CD4-positive, alpha-beta T cell treated with Interleukin-10 for 1 hour (primary cell): Measurements from ENCODE around the gene ADAMTS2.

ENCODE experiments used
- DNase-seq: peaks from one replicate; pipeline ENCODE4 v3.0.0-alpha.2; 2020

The ADAMTS2 gene

DNA sequence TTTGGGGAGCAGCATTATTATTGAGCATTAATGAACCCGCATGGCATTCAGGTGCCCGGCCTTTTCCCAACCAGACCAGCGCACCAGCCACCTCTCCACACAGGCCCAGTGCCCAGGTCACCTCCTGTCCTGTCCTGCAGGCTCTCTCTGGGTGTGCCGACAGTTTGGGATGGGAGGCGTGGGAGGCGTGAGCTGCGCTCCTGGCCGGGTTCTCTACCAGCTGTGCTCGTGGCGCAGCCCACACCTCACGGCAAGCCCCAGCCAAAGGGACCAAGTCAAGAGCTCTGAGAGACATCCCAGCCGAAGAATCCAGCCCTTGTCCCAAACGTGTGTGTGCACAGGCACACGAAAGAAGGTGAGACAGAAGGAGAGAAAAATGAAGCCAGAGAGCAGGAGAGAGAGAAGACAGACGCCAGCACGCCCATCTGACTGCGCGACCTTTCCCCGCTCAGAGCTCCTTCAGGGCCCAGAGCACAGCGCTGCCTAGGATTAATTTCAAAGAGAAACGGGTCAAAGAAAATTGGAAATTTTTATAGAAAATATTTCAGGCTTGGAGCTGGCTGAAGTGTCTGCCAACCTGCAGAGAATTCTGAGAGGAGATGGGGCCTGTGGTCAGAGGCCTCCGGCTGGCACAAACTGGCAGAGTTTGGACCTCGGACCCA is 81.7 kb downstream of the ADAMTS2 start:
- DNase-seq, result no peak

DNA sequence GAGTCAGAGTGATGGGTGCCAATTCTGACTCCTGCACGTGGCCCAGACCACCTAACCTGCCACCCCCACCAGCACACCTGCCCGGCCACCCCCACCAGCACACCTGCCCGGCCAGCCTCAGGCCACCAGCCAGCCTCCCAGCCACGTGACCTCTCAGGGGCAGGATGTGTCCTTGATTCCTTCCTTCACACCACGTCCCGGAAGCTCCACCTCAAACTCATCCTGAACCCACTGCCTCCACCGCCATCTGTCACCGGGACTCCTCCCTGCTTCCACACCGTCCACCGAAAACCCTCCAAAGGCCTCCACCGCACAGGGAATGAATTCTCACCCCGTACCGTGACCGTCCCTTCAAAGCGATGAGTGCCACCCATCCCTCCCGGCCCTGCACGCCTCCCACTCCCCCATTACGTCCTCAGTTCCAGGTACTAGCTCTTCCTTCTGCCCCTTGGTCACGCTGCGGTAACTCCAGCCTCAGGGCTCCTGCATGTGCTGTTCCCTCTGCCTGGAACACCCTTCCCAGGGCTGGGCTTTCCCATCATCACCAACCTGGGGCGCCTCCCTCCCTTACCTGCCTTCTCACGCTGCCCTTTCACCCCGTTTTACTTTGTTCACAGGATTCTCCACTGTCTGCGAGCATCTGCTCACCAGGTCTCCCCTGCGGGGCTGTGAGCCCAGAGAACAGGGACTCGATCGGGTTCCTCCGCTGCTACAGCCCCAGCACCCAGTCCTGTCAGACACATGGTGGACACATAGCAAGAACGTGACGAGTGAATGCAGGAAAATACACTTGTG is 82.9 kb downstream of the ADAMTS2 start:
- no peak for DNase-seq

DNA sequence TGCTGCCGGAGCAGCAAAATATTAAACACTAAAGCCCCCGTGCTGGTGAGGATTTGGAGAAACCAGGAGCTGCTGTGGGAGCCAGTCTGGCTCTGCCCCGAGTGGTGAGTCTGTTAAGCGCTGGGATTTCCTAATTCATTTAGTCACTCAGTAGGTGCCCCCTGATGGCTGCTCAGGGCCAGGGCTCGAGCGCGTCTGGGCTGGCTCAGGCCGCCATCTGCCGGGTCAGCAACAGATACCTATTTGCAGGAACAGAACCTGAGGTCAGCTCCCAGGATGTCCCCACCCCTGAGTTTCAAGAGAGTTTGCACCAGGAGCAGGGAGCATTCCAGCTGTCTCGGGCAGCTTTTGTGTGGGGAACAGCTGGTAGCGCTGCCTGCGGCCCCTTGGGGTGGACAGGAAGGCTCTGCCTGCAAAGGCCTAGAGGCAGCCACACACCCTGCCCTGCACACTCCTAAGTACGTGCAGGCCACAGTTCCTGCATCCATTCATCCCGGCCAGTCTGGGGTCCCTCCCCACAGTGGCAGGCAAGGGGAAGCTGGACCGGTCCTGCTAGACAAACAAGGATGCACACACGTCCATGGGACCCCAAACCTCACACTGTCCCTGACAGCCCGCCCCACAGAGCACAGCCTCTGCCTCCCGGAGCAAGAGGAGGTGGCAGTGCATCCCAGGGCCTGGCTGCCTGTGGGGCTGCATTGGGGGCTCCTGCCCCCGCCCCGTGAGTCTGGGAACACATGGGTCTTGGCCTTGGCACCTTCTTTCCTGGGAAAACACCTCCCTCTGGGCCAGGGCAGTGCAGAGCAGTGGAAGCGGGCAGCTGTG is 83.7 kb downstream of the ADAMTS2 start:
- no peak for DNase-seq

DNA sequence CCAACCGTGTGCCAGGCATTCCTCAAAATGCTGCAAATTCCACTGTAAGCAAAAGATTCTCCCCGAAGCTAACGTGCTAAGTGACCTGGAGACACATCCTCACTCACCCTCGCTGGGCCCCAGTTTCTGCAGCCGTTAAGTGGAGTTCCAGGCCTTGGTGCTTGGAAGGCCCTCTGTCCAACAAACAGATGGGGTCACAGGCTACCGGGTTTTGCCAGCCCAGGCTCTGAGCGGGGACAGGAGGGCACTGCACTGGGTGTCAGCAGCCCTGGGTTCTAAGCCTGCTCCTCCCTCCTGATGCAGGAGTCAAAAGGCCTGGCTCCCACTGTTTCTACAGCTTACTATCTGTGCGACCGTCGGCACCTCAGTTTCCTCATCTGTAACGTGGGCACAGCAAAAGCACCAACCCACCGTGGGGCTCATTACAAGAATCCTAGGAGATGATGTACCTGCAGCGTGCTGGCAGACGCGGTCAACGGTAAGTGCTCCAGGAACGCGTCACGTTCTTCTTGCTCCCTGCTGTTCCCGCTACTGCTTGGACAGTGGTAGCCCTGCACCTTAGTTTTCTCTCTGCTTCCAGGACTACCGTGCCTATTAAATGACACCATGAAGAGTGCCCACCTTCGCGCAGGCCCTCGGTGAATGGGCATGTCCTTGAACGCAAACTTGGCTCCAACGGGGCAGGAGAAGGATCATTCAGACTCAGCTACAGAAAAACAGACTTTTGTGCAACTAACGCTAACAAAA is 84.8 kb downstream of the ADAMTS2 start:
- DNase-seq, result no peak

DNA sequence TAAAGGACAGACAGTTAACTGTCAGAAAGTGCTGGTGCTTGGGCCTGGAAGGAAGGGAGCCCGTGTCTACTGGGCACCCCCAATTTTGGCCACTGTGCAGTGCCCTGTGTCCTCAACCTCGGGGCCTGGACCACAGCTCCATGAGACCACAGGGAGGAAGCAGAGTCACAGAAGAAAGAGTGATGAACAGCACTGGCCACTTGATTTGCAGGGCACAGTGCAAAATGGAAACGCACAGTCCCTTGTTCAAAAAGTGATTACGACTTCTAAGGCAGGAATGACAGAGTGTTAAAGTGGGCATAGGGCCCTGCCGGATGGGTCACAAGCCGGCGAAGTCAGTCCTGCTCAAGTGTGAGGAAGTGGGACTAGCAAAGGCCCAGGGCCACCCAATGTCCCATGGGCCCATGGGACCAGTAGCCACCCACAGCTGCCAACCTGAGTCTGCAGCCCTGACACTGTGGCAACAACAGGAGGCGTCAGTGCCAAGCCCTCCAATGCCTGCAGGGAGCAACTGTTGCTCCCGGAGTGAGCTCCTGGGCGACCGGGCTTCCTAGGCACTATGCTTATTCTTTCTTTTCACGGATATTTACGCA is 85.4 kb downstream of the ADAMTS2 start:
- DNase-seq, result no peak

DNA sequence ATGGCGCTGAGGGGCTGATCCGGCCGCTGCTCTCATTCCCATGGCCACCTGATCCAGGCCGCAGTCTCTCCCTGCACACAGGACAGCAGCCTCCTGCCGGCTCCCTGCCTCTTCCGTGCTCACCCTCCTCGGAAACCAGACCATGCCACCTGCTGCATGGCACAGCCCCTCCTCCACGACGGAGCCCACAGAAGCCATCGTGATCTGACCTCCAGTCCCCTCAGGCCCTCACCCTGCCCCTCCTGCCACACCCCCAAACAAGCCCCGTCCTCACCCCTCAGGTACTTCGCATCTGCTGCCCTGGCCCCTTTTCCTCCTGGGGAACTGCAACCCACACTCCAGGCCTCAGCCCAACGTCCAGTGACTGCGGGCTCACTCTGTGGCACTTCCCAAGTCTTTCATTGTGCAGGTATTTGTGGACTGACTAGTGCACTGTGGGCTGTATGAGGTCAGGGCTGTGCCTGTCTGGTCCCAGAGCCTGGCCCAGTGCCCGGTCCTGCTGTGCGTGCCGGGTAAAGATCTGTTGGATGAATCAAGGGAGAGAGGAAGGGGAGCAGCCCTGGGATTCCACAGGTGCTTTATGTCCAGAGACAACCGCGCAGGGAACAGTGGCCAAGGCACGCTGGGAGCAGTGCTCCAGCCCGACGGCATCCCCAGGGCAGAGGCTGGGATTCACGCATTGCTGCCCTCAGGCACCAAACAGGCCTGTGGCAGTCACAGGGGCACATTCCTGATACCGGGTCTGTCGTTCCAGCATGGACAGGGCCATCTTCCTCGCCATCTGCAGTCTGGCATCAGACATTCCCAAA is 86.1 kb downstream of the ADAMTS2 start:
- DNase-seq, result no peak

DNA sequence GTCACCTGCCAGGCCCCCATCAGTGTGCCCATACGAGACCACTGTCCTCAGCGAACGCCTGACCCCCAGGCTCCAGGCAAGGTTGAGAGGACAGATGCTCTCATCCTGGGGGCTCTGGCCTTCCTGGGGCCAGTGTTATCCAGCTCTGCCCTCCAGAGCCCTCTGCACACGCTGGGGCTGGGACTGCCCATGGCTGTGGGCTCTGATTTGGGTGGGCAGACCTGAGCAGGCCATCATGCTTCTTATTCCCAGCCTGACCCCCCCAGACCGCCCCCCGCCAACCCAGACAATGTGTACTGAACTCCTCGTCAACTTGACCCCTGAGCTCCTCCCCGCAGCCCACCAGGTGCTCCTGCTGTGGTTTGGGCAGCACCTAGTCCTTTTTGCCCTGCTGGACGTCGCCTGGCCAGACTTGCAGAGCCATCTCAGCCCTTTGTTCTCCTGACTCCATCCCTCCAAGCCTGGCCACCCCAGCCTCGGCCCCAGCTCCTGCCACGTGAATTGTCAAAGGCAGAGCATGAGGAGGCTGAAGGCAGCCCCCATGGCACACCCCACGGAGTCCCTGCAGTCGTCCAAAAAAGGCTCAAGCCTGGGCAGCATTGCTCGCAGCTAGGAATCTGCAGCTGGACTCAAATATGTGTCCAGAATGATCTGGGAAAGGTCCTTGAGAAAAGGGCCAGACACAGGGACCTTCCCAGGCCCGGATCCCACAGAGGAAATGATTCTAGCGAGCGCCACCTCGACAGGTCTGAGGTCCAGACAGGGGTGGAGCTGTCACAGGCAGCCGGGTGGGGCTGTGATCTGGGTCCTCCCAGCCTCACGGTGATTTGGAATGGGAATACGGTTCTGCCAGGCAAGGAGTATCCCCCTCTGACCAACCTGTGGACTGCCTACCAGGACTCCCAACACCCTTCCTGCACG is 87.0 kb downstream of the ADAMTS2 start:
- no peak for DNase-seq

DNA sequence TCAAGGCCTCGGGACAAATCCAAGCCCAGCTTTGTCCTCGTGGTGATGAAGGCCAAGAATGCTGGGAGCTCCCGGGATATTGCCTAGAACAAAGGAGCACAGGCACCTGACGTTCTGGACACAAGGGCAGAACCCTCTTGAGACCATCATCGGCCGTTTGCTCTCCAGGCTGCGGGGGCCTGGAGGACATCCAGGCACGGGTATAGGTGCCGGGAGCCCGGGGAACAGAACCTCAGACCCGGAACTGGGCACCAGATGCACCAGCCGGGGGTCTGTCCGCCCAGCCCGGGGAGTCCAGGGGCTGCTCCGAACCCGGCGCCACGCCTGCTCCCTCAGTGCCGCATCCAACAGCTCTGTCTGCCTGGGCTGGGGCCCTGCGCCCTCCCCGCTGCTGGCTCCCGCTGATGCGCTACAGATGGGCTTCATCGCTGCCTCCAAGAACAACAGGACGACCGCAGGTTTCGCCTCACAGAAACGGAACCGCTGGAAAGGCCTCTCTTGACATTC is 88.0 kb downstream of the ADAMTS2 start:
- no peak for DNase-seq

DNA sequence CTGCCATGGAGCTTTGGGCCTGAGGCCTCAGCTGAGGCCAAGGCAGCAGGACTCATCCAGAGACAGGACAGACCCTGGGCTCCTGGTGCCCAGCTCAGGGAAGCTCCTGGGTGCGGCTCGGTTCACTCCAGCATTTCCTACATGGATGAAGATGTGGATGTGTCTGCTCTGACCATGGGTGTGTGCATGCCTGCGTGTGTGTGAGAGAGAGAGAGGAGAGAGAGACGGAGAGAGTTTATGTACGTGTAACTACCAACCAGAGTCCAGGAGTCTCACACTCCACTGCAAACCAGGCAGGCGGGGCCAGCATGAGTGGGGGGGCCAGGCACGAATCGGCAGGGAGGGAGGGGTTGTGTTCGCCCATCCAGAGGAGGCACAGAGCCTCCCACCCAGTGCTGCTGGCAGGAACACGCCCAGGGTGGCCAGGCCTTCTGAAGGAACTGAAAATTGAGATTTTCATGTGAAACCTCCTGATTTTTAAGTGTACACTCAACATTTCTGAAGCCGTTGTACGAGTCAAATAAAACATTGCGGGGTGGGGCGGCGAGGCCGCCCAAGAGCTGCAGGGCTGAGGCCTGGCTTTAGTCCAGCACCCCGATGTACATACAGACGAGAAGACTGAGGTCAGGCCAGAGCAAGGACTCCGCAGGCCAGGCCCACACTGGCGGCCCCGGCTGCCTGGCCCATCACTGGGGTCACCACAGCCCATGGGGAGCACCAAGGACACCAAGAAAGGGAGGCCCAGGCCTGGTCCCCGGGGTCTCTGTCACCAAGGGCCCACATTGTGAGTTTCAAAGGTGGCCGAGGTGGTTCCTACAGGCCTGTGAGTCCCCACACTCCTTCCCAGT is 88.7 kb downstream of the ADAMTS2 start:
- DNase-seq, result no peak

DNA sequence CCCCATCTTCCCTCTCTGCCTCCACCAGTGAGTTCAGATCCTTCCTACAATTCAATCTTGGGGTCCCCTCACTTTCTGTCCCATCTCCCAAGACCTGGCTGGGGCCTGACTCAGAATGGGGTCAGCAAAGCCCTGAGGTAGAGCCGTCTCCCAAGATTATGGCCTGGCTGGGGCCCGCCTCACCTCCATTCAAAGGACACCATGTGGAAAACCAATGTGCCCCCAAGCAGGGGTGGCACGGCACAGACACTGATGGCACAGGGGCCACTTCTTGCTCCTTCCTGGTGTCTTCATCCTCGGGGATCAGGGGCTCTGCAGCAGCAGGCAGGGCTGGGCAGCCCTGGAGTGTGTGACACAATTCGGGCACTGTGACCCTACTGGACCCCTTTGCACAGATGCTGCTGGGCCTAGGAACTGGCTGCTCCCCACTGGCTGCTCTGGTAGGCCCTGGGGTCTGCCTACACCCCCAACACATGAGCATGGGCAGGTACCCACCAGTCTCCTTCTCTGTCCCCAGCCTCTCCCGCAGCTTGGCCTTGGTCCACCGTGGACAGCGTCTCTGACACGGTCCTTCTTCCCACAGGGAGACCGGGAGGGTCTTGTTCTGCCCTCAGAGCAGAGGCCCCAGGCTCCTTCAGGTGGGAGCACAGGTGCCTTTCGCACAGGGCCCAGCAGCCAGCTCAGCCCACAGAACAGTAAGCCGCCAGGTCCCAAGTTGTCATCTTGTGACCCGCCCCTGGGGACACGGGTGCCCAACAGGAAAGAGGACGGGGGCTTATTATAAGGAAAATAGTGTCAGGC is 89.5 kb downstream of the ADAMTS2 start:
- DNase-seq, result no peak

DNA sequence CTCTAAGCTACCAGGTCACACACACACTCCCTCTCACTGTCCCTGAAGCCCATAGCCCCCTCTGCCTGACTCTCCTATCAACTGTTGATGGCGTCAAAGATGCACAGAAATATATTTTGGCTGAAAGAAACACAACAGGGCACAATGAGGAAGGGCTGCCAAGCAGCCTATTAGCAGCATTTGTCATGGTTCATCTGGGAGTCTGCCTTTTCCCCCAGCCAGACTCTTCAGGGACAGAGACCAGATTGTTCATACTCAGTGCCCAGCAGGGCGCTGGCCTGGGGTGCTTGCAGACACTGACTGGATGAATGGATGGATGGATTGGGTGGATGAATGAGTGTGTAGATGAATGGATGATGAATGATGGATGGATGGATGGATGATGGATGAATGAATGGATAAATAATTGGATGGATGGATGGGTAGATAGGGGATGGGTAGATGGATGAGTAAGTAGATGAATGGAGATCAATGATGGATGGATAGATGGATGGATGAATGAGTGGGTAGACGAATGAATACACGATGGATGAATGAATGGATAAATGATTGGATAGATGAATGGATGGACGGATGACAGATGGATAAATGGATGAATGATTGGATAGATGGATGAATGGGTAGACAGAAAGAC is 90.5 kb downstream of the ADAMTS2 start:
- no peak for DNase-seq

DNA sequence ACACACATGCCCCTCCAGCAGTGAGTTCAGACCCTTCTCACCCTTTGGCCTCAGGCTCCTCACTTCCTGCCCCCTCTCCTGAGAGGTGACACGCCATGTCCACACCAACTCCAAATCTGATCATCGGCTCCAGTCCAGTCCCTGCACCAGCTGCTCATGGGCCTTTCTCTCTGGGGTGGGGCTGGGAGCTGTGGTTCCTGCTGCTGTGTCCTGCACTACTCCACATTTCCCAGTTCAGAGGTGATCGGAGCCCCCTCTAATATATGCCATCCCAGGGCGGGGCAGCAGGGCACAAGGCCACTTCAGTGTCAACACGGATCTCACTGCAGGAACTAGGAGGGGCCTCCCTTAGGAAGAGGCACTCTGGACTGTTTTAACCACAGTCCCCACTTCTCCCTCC is 91.5 kb downstream of the ADAMTS2 start:
- no peak for DNase-seq

DNA sequence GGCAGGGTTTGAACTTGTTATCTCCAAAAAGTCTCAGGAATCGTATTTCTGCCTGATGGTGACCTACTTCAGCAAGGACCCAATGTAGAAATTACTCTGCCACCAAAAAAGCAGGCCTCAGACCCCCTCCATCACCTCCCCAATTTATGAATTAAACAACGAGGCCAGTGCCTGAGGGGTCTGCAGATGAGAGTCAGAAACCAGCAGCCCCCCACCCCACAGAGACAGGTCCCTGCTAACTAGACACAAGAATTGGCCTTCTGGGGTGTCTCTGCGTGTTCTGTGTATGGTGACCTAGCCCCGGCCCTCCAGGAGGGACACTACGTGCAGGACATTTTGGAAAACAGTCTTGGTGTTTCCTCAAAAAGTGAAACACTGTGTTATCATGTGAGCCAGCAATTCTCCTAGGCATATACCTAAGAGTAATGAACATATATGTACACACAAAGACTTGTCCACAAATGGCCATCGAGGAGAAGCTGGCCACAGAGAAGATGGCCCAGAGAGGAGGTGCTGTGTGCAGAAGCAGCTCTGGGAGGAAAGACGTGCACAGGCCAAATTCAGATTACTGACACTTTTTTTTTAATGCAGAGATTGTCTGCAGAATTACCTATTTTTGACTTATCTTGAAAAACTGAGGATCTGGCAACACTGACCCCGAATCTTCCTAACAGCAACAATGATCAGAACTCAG is 93.8 kb downstream of the ADAMTS2 start:
- no peak for DNase-seq

DNA sequence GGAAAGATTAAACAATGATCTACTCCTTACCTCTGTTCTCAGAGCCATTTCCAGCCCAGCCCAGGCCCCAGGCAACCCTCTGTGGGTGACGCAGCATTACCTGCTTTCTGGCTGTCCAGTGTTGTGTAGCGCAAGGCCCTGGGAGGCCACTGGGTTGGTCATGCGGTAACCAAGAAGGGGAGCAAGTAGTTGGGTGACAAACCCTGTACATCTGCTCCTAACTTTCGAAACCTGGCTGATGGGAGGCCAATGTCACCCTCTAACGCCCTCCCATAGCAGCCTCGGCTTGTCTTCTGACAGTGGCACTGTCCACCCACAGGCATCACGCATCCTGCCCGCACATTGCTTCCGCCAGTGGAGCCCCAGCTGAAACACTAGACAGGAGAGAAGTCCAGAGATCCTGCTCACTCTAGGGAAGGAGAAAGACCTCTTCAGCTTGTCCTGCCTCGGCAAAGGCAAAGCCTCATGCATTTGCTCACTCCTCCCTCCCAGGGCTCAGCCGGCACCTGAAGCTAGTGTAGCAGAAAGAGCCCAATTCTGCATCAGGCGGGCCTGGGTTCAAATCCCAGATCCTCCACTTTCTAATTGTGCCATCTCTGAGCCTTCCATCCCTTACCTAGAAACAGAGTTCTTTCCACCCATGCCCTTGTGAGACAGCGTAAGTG is 94.6 kb downstream of the ADAMTS2 start:
- DNase-seq, result no peak

DNA sequence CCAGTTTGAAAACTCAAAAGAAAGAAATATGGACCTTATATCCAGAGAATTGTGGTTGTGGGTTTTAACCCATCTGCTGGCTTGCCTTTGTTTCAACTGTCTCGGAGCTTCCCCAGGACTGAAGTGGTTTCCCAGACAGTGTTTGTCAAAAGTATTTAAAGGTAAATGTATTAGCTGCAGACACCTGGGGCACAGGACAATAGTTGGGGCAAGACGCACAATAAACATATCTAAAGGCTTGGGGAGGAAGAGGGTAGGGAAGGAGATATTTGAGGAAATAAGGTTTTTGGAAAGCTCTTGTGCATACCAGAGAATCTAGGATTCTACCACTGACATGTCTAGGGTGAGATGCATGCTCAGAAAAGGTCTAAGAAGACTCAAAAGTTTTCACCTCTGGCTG is 99.0 kb downstream of the ADAMTS2 start:
- DNase-seq, result no peak

DNA sequence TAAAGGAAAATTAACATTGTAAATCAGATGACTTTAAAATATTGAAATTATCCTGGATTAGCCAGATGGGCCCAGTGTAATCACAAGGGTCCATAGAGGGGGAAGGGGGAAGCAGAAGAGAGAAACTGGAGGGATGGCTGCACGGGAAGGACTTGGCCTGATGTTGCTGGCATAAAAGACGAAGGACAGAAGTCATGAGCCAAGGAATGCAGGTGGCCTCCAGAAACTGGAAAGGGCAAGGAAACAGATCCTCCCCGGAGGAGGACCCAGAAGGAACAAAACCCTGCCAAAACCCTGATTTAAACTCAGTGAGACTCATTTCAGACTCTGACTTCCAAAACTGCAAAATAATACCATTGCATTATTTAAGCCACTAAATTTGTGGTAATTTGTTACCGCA is 100.2 kb downstream of the ADAMTS2 start:
- no peak for DNase-seq

DNA sequence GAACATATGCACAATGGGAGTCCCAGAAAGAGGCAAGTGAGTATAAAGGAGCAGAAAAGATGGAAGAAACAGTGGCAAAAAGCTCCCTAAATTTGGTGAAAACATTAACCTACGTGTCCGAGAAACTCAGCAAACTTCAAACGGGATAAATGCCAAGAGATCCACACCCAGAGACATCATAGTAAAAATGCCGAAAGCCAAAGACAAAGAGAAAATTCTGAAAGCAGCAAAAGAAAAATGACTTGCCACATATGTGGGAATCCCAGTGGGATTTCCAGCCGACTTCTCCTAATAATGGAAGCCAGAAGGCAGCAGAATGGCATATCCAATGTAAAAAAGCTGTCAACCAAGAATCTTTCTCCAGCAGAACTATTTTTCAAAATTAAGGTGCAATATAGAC is 101.2 kb downstream of the ADAMTS2 start:
- DNase-seq, result no peak
